ENCODE data around the gene WFDC9.
"Not testable (repeated sequence)": the region's sequence is repeated elsewhere in the genome, so short reads cannot be mapped to it uniquely, and the experiment has no call there.

DNA sequence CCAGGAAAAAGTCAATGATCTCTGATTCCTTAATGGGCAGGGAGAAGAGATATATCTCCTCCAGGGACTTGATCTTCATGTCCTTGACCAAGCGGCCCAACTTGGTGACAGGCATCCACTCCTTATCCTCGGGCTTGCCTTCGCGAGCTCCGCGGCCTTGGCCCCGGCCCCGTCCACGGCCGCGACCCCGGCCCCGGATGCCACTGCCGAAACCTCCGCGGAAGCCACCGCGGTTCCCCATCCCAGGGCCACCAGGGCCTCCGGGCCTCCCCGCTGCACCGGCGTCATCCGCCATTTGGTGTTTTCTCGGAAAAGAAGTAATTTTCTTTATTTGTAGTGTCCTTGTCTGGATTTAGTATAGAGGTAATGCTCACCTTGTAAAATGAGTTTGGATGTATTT lies 10.0 kb upstream of the WFDC9 start:
- not testable (repeated sequence) for TF ChIP-seq CTCF (IDR thresholded peaks at IDR 0.05); ZFX (IDR thresholded peaks at IDR 0.05; ENCODE audit: borderline replicate concordance)
